NCI-H1694 (cell line): ENCODE data around the gene SNX9.
"Not testable (repeated sequence)": the region's sequence is repeated elsewhere in the genome, so short reads cannot be mapped to it uniquely, and the experiment has no call there.

ENCODE experiments used
- DNase-seq: peaks from one replicate; lab custom pipeline; 2025; lab: John Stamatoyannopoulos, UW

The SNX9 gene

DNA sequence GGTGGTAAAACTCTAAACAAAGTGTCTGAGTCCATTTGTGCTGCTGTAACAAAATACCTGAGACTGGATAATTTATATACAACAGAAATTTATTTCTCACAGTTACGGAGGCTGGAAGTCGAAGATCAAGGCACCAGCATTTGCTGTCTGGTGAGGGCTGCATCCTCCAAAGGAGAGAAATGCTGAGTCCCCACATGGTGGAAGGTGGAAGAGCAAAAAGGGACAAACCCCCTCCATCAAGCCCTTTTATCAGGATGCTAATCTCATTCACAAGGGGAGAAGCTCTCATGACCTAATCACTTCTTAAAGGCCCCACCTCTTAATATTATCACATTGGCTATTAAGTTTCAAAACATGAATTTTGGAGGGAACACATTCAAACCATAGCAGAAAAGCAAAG, 102.7 kb downstream of the SNX9 start:
- DNase-seq = no peak

DNA sequence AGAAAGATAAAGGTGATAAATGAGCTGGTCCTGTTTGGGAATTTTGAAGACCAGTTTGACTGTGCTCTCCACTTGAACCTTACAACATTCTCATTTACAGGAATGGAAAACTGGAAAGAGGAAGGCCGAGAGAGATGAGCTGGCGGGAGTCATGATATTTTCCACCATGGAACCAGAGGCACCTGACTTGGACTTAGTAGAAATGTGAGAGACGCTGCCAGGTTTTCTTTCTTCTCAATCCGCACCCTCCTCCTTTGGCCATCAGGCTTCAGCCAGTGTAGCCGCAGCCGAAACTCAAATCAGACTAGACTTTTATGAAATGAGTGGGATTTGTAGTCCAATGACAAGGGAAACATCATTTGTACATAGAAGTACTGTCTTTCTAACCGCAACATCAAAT, 104.0 kb downstream of the SNX9 start:
- DNase-seq = no peak

DNA sequence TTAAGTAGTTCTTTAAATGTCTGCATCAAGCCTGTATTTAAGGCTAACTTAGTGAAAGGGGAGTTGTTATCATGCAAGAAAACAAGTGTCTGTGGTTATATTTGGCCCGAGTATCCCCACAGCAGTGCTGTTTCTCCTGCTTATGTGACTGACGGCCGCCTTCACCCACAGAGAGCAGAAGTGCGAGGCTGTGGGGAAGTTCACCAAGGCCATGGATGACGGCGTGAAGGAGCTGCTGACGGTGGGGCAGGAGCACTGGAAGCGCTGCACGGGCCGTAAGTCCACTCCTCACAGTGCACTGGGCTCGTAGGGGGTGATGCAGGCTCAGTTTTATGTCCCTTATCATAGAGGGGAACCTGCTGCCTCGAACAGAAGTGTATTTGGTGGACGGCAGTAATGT, 105.4 kb downstream of the SNX9 start:
- no peak for DNase-seq

DNA sequence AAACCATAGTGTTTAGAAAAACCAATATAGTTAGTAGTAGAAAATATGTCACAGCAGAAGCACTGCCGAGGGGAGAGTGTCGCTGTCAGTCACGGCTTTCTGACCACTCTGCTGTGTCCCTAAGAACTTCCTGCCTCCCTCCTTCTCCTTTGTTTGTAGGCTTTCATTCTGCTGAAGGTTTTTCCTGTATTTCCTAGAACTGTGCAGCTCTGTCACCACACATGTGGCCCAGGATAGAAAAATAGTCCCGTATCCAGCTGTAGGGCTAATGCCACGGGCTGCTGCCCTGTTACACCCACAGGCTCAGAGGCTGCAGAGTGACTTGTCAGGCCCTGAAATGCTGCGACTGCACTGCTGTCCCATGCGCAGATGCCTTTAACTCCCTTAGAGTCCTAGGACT, 106.0 kb downstream of the SNX9 start:
- DNase-seq = no peak

DNA sequence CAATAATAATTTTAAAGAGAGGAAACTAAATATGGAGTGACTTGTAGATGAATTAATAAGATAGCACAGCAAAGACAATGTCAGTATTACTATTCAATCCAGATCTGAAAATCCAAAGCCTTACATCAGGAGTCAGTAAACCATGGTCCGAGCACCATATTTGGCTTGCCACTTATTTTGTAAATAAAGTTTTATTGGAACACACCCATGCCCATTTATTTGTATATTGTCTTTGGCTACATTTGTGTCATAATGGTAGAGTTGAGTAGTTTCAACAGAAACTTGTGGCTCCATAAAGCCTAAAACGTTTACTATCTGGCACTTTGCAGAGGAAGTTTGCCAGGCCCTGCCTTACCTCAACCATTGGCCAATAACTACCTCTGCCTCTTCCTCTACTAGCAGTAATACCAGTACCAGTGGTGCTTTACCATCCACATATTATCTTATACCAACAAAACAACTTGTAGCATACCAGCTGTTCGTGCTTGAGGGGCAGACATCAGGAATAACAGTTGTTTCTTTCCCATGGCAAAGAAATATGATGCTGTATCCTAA, 106.8 kb downstream of the SNX9 start:
- no peak for DNase-seq

DNA sequence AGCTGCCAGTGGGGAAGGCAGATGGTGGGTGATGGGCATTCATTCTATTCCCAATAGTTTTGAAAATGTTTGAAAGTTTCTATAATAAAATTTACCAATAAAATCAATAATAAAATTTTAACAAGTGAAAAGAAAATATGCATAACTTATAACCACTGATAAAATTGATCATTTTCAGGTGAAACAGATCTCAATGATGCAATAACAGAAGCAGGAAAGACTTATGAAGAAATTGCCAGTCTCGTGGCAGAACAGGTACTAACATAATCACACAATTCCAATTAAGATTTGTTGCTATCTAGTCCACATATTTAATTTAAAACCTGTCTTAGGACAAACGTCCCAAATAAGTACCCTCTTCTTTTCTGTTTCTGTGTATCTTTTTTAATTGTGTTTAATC, 112.7 kb downstream of the SNX9 start:
- DNase-seq = no peak

DNA sequence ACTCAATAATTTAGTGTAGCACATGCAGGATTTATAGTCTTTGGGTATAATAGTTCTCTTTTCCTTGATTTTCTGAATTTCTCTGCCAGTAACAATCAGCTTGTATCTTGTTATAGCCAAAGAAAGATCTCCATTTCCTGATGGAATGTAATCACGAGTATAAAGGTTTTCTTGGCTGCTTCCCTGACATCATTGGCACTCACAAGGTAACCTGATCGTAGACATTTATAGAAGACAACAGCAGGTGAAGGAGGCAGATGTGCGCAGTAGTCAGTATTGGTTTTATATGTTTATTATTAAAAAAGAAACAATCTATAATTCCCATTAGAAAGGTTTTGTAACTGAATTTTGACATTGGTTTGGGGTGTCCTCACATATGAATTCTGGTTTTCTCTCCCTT, 114.3 kb downstream of the SNX9 start:
- no peak for DNase-seq

DNA sequence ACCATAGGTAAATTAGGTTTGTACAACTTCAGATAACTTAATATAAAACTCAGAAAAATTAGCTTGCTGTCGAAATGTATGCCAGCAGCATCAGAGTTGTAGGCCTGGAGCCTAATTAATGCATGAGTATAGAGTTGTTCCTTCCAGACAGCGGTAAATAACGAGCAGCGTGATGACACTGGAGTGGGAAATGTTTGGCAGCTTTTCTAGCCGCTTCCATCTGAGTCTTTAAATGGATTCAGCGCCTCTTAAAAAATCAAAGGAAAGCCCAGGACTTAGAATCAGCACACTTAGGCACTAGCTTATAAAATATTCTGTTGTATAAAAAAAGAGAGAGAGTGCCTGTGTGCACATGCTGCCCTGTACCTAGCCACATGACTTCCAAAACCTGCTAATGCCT, 114.9 kb downstream of the SNX9 start:
- no peak for DNase-seq

DNA sequence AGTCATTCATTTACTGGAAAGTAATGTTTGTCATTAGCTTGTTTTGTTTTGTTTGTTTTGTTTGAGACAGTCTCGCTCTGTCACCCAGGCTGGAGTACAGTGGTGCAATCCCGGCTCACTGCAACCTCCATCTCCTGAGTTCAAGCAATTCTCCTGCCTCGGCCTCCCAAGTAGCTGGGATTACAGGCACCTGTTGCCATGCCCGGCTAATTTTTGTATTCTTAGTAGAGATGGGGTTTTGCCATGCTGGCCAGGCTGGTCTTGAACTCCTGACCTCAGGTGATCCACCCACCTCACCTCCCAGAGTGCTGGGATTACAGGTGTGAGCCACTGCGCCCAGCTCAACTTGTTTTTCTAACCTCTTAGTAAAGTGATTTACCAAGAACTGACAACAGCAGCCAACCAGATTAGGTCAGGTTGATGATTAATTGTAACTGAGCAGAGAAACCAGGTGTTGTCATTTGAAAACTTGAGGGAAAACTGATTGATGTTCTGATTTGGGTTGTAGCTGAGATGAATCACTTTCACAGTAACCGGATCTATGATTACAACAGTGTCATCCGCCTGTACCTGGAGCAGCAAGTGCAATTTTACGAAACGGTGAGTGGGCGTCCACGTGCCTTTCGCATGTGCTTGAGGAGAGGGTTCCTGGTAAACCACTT, 117.5 kb downstream of the SNX9 start:
- not testable (repeated sequence) for DNase-seq

DNA sequence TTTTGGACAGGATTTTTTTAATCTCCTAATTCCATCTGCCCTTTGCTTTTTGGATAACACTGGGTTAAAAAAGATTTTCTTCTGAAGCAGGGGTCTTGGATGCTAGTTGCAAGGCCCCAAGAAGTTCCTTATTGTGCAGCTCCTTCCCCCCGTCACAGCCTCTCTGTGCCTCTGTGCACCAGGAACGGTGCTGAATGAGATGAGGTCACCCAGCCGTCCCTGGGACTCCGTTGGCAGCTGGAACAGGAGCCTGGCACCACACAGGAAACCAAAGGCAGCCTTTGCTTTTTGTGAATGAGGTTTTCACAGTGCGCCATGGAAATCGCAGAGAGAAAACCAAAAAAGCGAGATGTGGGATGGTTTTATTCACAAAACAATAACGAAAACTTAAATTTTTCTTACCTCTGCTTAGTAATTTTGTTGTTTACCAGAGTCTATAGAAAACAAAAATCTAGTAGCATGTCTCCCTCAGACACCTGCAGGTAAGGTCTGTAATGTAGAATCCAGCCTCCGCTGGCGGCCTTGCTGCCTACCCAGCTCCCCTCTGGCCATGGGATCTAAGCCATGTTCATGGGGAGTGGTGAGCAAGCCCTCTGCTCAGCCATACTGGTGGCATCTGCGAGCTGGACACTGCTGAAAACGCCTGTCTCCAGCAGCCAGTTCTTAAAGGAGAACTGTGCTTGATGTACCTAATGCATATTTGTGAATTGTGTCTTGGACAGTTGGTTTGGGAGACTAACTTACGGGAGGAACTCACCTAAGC, 118.2 kb downstream of the SNX9 start:
- no peak for DNase-seq

DNA sequence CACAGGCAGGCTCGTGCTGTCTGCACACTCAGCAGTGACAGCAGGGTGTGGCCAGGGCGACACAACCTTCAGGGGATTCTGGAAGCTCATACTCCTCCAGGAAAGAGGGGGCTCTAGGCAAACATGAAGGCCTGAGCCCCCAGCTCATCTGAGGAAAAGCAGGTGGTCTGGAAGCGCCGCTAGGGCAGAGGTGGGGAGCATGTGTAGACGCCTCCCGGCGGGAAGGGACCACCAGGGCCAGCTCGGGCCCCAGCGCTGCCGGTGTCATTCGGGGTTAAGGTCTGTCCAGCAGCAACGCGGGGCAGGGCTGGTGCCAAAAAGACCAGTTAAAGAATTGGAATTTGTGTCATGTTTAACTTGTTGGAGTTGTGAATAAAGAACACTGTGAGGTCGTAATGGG, 119.3 kb downstream of the SNX9 start:
- DNase-seq = no peak

DNA sequence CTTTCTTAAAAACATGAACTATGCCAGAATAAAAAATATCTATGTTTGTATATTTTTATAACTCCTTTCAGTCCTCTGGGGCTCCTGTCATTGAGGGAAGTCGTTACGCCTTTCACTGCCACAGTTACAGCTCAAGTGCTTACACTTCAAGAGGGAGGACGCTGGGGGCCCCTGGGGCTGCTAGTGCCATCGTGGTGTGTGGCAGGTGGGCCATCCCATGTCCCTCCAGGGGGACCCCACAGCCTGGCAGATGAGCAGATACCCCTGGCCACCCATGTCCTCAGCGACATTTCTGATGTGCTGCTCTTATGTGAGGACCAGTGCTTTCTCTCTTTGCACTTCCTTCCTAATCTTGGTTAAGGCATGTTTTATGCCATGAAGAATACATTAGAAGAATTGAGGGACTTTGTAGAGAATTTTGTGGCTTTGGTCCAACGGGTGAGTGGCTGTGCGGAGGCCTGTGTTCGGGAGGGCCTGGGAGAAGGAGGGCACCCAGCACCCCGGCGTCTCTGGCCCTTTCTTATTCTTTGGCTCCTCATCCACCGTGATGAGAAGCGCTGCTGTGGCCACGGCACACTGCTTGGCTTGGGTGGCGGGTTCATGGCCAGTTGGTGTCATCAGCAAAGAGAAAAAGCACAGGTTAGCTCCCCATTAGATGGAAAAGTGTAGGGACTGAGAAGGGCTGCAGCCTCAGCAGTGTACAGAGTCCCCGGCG, 120.4 kb downstream of the SNX9 start:
- DNase-seq = no peak

DNA sequence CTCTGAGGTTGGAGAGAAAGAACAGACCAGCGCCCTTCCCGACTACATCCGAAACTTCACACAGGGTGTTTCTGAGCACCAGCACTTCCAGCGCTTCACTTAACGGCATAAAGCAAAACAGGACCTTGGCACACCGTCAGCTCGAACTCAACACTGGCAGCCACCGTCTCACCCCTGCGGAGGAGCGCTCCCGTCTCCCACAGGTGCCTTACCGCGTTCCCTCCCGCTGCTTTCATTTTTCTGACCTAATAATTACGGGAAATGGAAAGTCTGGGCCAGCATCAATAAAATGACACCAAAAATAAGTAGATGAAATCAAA, 120.9 kb downstream of the SNX9 start:
- no peak for DNase-seq

DNA sequence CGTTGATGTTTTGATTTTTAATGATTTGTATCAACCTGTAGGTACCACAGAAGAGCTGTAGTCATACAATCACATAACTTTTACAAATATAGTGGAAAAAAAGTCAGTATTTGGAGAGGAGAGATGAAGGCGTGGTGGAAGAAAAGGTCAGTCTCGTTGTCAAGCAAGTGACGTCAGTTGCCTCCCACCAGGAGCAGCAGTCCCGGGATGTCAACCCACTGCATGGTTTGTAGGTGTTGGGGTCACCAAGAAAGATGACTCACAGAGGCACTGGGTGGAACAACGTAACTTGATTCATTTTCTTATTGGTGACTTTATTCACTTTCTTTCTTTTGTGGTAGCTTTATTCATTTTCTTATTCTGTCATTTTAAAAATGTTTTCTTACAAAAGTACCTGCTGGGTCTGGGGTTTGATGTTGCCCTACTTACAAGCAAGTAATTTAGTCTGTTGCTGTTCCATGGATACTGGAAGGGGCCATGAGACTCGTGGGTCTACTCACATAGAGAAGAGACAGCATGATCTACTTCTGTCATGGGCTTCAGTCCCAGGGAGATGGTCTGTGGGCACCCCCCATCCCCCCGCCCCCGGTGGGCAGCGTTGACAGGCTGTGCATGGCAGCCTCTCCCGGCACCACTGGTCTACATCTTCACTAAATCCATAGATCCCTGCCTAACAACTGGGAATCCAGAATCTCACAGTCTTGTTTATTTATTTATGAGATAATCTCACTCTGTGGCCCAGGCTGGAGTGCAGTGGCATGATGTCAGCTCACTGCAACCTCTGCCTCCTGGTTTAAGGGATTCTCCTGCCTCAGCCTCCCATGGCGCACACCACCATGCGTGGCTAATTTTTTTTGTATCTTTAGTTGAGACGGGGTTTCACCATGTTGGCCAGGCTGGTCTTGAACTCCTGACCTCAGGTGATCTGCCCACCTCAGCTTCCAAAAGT, 122.2 kb downstream of the SNX9 start:
- DNase-seq = no peak

DNA sequence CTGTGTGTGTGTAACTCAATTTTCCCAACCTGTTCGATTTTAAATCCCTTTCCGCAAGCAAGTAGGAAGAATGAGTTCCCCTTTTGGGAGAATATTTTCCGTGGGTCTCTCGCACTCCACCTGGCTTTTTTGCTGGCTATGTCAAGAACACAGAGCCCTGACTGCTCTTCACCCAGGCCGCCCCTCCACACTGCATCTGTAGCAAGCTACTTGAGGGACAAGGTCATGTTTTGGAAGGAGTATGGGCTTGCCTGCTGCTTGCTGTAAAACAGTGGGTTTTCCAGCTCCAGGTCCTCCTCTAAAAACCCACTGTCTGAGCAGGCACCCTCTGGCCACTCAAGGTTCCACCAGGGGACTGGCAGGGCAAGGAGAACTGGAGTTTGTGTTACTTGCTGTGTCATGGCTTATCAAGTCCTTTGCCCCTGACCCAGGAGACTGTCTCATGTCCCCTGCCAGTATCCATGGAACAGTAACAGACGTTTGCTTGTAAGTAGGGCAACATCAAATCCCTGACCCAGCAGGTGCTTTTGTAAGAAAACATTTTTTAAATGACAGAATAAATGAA, 123.1 kb downstream of the SNX9 start:
- DNase-seq = no peak

DNA sequence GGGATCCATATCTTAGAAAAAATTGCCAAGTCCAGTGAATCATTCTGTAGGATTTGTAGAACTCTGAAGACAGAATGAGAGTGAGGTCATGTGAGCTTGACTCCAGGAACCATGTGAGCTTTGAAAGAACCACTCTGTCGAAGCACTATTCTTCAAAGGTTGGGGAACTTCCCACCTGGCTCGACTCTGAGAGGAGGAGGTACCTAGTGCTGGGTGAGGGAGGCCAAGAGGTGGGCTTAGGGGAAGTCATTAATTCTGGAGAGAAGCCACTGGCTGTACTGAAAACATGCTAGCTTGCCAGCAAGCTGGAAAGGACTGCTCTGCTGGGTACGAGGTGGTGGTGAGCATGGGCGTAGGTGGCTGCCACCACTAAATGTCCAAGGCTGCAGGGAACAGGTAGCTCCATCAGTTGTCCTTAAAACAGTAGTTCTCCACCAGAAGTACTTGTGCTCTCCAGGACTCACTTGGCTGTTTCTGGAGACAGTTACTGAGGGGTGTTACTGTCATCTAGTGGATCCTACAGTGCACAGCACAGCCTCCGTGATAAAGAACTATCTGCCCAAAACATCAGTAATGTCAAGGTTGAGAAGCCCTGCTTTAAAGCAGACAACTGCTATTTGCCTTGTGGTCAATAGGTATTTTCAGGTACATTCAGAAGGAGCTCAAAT, 124.0 kb downstream of the SNX9 start:
- DNase-seq = no peak

DNA sequence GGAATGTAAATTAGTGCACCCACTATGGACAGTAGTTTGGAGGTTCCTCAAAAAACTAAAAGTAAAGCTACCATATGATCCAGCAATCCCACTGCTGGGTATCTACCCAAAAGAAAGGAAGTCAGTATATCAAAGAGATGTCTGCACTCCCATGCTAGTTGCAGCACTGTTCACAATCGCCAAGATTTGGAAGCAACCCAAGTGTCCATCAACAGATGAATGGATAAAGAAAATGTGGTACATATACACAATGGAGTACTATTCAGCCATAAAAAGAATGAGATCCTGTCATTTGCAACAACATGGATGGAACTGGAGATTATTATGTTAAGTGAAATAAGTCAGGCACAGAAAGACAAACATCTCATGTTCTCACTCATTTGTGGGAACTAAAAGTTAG, 127.9 kb downstream of the SNX9 start:
- not testable (repeated sequence) for DNase-seq

DNA sequence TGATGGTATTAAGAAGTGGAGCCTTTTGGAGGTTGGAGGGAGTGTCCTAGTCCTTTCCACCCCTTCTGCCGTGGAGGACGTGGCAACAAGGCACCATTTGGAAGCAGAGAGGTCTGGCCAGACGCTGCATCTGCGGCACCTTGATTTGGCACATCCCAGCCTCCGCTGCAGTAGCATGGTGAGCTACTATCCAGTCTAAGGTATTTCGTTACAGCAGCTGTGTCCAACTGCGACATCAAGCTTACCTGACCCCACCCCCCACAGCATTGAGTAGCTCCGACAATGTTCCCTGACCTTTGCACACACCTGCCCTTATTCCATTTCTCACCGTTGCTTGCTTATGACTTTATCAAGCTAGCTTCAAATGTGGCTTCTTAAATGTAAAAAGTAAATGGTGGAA, 128.8 kb downstream of the SNX9 start:
- DNase-seq = no peak

DNA sequence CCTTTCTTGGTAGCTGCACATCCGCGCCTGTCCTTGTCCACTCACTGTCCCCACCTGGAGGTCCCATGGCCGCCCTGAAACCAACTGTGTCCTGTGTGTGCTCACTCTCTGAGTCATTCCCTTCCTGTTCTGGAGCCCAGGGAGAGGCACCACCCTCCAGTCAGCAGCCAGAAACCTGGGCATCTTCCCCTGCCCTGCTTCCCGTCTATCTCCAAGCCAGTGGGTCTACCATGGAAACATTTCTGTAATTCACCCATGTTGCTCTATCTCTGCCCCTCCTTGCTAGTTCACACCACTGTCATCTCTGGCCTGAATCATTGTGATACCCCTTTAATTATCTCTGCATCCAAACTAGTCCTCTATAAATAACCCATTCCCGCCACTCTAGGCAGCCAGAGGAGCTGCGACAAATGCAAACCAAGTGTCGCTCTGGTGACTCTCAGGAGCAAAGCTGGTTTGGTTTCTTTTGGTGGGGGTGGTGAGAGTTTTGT, 129.9 kb downstream of the SNX9 start:
- DNase-seq = no peak

DNA sequence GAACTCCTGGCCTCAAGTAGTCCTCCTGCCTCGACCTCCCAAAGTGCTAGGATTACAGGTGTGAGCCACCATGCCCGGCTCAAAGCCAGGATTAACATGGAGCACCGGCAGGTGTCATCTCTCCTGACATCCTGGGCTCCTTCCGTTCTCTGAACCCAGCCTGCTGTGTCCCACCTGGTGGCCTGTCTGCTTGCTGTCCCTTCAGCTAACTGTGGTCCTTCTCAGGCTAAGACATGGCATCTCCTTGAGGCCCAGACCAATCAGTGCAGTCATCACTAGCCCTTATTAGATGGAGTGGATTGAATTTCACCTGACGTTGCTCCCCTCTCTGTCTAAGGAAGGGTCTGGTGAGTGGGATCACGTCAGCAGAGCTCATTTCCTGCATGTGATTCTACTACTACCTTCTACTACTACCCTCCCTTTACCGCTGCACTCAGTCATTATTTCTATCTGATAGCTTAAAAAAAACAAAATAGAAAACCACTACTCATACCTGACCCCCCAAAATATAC, 130.6 kb downstream of the SNX9 start:
- no peak for DNase-seq
